GM12878 (cell line): ENCODE data around the gene ETNK2. TPM values are rescaled to one million over a fixed set of nuclear protein-coding genes. Genes with fewer than 3 reads are reported as not detected.

Source experiments
- ATAC-seq: fragments of 200-7000 bp; cut with Tn5 transposase; 3 replicates; pipeline ENCODE4 v1.9.1; 2020; ENCODE audit warnings: mild to moderate bottlenecking, moderate library complexity
- BruUV-seq: library from RNA; stranded (reverse); fragments of 400-500 nt; replicated peaks from 2 replicates; lab custom pipeline; 2021; lab: Mats Ljungman, UMichigan
- CTCF ChIA-PET: fragments of 300-600 bp; sonication (Branson Sonifier 250); formaldehyde crosslinking; extraction: SDS; loops from one replicate; lab custom pipeline; 2021; ENCODE audit warnings: inconsistent platforms; lab: Yijun Ruan, JAX
- POLR2A ChIA-PET: fragments of 350-600 bp; formaldehyde crosslinking; extraction: SDS; loops from one replicate; lab custom pipeline; 2021; ENCODE audit warnings: inconsistent platforms; lab: Charles Lee
- RAD21 ChIA-PET: fragments of 300-600 bp; sonication (Branson Sonifier 250); formaldehyde crosslinking; loops from one replicate; lab custom pipeline; 2023; ENCODE audit warnings: antibody characterized with exemption; ENCODE audit not compliant: unreplicated experiment; lab: Charles Lee
- SMC1A ChIA-PET: fragments of 300-600 bp; sonication (Branson Sonifier 250); formaldehyde crosslinking; loops from one replicate; lab custom pipeline; 2023; ENCODE audit not compliant: unreplicated experiment, uncharacterized antibody; lab: Charles Lee
- DNase-seq: peaks from one replicate; pipeline ENCODE4 v3.0.0-alpha.2; 2011; ENCODE audit warnings: low read depth, low spot score
- FAIRE-seq: peaks from 3 replicates; lab custom pipeline; 2011; peaks lifted over from hg19 to GRCh38; lab: Jason Lieb, UNC
- H2AFZ ChIP-seq: 2 replicates; pipeline ENCODE4 v1.6.0; 2011; ENCODE audit warnings: low read depth, low read length, control low read depth; ENCODE audit not compliant: control insufficient read depth
- H3K27ac ChIP-seq: 2 replicates; pipeline ENCODE4 v1.5.1; 2011; ENCODE audit warnings: control low read depth; ENCODE audit not compliant: control insufficient read depth, insufficient read depth
- H3K27me3 ChIP-seq, 2 experiments: replicated peaks in 1 of 2; 2 replicates each; pipeline versions ENCODE4 v1.6.0 to v1.6.1; 2011; ENCODE audit warnings: low read length in 1 of 2; ENCODE audit not compliant: control insufficient read depth in 2 of 2, insufficient read depth in 2 of 2
- H3K36me3 ChIP-seq, 2 experiments: 2 replicates each; pipeline ENCODE4 v1.5.1; 2011; ENCODE audit warnings: low read length in 1 of 2; ENCODE audit not compliant: control insufficient read depth in 2 of 2, insufficient read depth in 2 of 2
- H3K4me1 ChIP-seq: 2 replicates; pipeline ENCODE4 v1.6.1; 2011; ENCODE audit warnings: mild to moderate bottlenecking, low read length, moderate library complexity, mixed read lengths; ENCODE audit not compliant: control insufficient read depth, insufficient read depth
- H3K4me2 ChIP-seq: 2 replicates; pipeline ENCODE4 v1.6.0; 2011; ENCODE audit warnings: control low read depth; ENCODE audit not compliant: control insufficient read depth, insufficient read depth
- H3K4me3 ChIP-seq: fragments of 200-600 bp; sonication (generic); 2 replicates; pipeline ENCODE4 v1.5.1; 2016
- H3K79me2 ChIP-seq: 2 replicates; pipeline ENCODE4 v1.6.0; 2011; ENCODE audit warnings: low read length; ENCODE audit not compliant: control insufficient read depth, insufficient read depth
- H3K9ac ChIP-seq: 2 replicates; pipeline ENCODE4 v1.8.0; 2011; ENCODE audit warnings: low read length, control low read depth, mixed read lengths; ENCODE audit not compliant: control insufficient read depth, insufficient read depth
- H3K9me3 ChIP-seq: replicated peaks from 3 replicates; pipeline ENCODE4 v1.5.1; 2011; ENCODE audit warnings: mild to moderate bottlenecking, low read length; ENCODE audit not compliant: control insufficient read depth, insufficient read depth
- H4K20me1 ChIP-seq: 2 replicates; pipeline ENCODE4 v1.6.0; 2011; ENCODE audit not compliant: control insufficient read depth, insufficient read depth
- E2F8 ChIP-seq: fragments of 450-650 bp; IDR thresholded peaks from 2 replicates; pipeline ENCODE4 v1.6.1; 2018; ENCODE audit warnings: mild to moderate bottlenecking, low read depth, moderate library complexity; ENCODE audit not compliant: partially characterized antibody
- FOS ChIP-seq: IDR thresholded peaks from 3 replicates; pipeline ENCODE4 v1.6.1; 2011; ENCODE audit warnings: borderline replicate concordance; ENCODE audit not compliant: insufficient read length; ENCODE audit errors: extremely low read depth
- NRF1 ChIP-seq: conservative IDR thresholded peaks from 2 replicates; pipeline ENCODE4 v1.6.1; 2011; ENCODE audit warnings: mild to moderate bottlenecking, low read depth, low read length, improper control_type of control experiment
- PML ChIP-seq: IDR thresholded peaks from 2 replicates; pipeline ENCODE4 v1.6.1; 2012; ENCODE audit warnings: low read length, inconsistent platforms
- RELA ChIP-seq: fragments of 450-650 bp; IDR thresholded peaks from 2 replicates; pipeline ENCODE4 v1.8.0; 2014; ENCODE audit warnings: borderline replicate concordance; ENCODE audit not compliant: partially characterized antibody
- RUNX3 ChIP-seq: IDR thresholded peaks from 2 replicates; pipeline ENCODE4 v1.6.1; 2012; ENCODE audit warnings: low read length, inconsistent platforms
- TAF1 ChIP-seq: IDR thresholded peaks from 2 replicates; pipeline ENCODE4 v1.6.1; 2011; ENCODE audit warnings: mild to moderate bottlenecking, low read depth, low read length, borderline replicate concordance
- WGBS: methylation state at CpG from one replicate; pipeline ENCODE4 v1.1.6; 2016; ENCODE audit warnings: low lambda C conversion rate; ENCODE audit not compliant: insufficient replicate concordance, insufficient coverage; ENCODE audit errors: missing lambda C conversion rate; 5-methylcytosine and 5-hydroxymethylcytosine counted together
- in situ Hi-C: fragments of 300-500 bp; cut with MboI; formaldehyde crosslinking; loops from 9 replicates; pipeline ENCODE4 v1.14.3; 2018; ENCODE audit warnings: mixed read lengths
- intact Hi-C: fragments of 100-400 bp; cut with micrococcal nuclease; formaldehyde crosslinking; loops from one replicate; pipeline ENCODE4 v1.14.2; 2022; ENCODE audit not compliant: unreplicated experiment
- polyA plus RNA-seq, 11 experiments: library from polyadenylated mRNA; depleted of rRNA in 4 of 11; unstranded in 6 of 11; stranded (reverse) in 5 of 11; fragments of >200 nt; fragmentation: Nextera tagmentation in 4 of 11; fragmentation: Illumina TruSeq in 1 of 11; extraction: Ambion mirVana in 4 of 11; extraction: Trizol in 1 of 11; gene quantifications; 1 replicate in 1 of 11; 2 replicates in 10 of 11; pipeline versions ENCODE4 v1.2.1 to v1.2.3, GENCODE V29; 2011 to 2016; ENCODE audit warnings: inconsistent platforms in 2 of 11, missing spikeins in 2 of 11, low read depth in 1 of 11
- total RNA-seq, 4 experiments: library from RNA; depleted of rRNA in 3 of 4; stranded (reverse); fragments of >200 nt in 3 of 4; fragmentation: Illumina TruSeq in 1 of 4; extraction: Trizol in 1 of 4; gene quantifications; 2 replicates each; pipeline versions ENCODE4 v1.2.1 to v1.2.3, GENCODE V29; 2013 to 2021
- TF ChIP-seq, protein P1 (sequence below): fragments of 150-350 bp; IDR thresholded peaks from 2 replicates; pipeline ENCODE4 v1.6.1; 2014; ENCODE audit warnings: mild to moderate bottlenecking, low read depth, low read length
- TF ChIP-seq, protein P2 (sequence below), 3 experiments: IDR thresholded peaks in 2 of 3; conservative IDR thresholded peaks in 1 of 3; 2 replicates each; pipeline ENCODE4 v1.5.1; 2011; ENCODE audit warnings: low read depth in 3 of 3, low read length in 3 of 3, mild to moderate bottlenecking in 3 of 3, control low read depth in 2 of 3, moderate library complexity in 2 of 3, inconsistent platforms in 1 of 3, mixed read lengths in 1 of 3; ENCODE audit not compliant: control insufficient read depth in 2 of 3, insufficient read depth in 1 of 3; ENCODE audit errors: extremely low read depth in 1 of 3

Gene ETNK2
- total and polyA plus RNA-seq, 10 of the 15 experiments (the other 5 are each of a cell fraction or from before 2014, with no cell fraction given): 0.14 TPM; not detected in 9

GRCh38 chr1:204121840-204122555 lies 29.8 kb downstream of the ETNK2 start:
- no peak for DNase-seq
- WGBS: 41% methylated on average over 13 of the region's 17 CpGs
- Histone ChIP-seq H3K4me1 (no peaks in the 10 kb centered on the region), H3K9me3 (no peaks in the 10 kb centered on the region), H3K27me3 (no peaks in the 10 kb centered on the region; a peak in 2 of 4 replicates), H2AFZ (no peak overlapping the region), H3K27ac (no peak overlapping the region), H3K4me2 (no peak overlapping the region), H4K20me1 (no peaks in the 10 kb centered on the region), H3K36me3 (no peaks in the 10 kb centered on the region)
- intact Hi-C loops (no loop called here), in situ Hi-C loops (no loop called here)
- RAD21 ChIA-PET: no interaction called here
- no peak for FAIRE-seq
- POLR2A ChIA-PET: no interaction called here
- TF ChIP-seq, protein P1, sequence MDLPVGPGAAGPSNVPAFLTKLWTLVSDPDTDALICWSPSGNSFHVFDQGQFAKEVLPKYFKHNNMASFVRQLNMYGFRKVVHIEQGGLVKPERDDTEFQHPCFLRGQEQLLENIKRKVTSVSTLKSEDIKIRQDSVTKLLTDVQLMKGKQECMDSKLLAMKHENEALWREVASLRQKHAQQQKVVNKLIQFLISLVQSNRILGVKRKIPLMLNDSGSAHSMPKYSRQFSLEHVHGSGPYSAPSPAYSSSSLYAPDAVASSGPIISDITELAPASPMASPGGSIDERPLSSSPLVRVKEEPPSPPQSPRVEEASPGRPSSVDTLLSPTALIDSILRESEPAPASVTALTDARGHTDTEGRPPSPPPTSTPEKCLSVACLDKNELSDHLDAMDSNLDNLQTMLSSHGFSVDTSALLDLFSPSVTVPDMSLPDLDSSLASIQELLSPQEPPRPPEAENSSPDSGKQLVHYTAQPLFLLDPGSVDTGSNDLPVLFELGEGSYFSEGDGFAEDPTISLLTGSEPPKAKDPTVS: no peak
- TF ChIP-seq, all 136 proteins: peak for 0
- no peak for ATAC-seq
- Histone ChIP-seq H3K4me3 (no peak overlapping the region), H3K79me2 (no peaks in the 10 kb centered on the region), H3K9ac (no peak overlapping the region)
- no TSS peak for BruUV-seq
- ChIA-PET CTCF (interaction anchor here (2.6 kb wide), 1 partner anchor 250 kb away, joined by 9 read pairs; no protein-coding TSS in a partner anchor), SMC1A (interaction anchor here (1.0 kb wide), 1 partner anchor 251 kb away, joined by 3 read pairs; no protein-coding TSS in a partner anchor)

GRCh38 chr1:204116539-204116938 lies 35.3 kb downstream of the ETNK2 start:
- intact Hi-C loops: no loop called here
- SMC1A ChIA-PET: no interaction called here
- CTCF ChIA-PET: interaction anchor here (0.6 to 1.4 kb wide), 2 partner anchors 12 to 13 kb away, joined by 3 to 4 read pairs; no protein-coding TSS in a partner anchor
- Histone ChIP-seq H3K4me3 (no peak overlapping the region), H3K79me2 (no peaks in the 10 kb centered on the region), H3K4me1 (no peaks in the 10 kb centered on the region), H3K27me3 (no peaks in the 10 kb centered on the region; a peak in 2 of 4 replicates), H3K36me3 (no peaks in the 10 kb centered on the region), H3K4me2 (no peak overlapping the region), H3K27ac (no peak overlapping the region), H4K20me1 (no peaks in the 10 kb centered on the region), H3K9ac (no peak overlapping the region), H3K9me3 (no peaks in the 10 kb centered on the region), H2AFZ (no peak overlapping the region)
- BruUV-seq: no TSS peak
- RAD21 ChIA-PET: interaction anchor here (0.8 kb wide), 1 partner anchor 256 kb away, joined by 3 read pairs; no protein-coding TSS in a partner anchor
- no peak for ATAC-seq
- POLR2A ChIA-PET: no interaction called here
- WGBS: 74% methylated on average over 4 of the region's 4 CpGs
- DNase-seq: no peak
- in situ Hi-C loops: no loop called here
- FAIRE-seq: no peak
- no peak for TF ChIP-seq TAF1
- TF ChIP-seq E2F8: no peak
- TF ChIP-seq RUNX3: no peak
- TF ChIP-seq PML: no peak
- TF ChIP-seq FOS: no peak
- no peak for TF ChIP-seq RELA
- TF ChIP-seq, protein P2, sequence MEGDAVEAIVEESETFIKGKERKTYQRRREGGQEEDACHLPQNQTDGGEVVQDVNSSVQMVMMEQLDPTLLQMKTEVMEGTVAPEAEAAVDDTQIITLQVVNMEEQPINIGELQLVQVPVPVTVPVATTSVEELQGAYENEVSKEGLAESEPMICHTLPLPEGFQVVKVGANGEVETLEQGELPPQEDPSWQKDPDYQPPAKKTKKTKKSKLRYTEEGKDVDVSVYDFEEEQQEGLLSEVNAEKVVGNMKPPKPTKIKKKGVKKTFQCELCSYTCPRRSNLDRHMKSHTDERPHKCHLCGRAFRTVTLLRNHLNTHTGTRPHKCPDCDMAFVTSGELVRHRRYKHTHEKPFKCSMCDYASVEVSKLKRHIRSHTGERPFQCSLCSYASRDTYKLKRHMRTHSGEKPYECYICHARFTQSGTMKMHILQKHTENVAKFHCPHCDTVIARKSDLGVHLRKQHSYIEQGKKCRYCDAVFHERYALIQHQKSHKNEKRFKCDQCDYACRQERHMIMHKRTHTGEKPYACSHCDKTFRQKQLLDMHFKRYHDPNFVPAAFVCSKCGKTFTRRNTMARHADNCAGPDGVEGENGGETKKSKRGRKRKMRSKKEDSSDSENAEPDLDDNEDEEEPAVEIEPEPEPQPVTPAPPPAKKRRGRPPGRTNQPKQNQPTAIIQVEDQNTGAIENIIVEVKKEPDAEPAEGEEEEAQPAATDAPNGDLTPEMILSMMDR (IDR thresholded peaks at IDR 0.05 in 2 of 3, conservative IDR thresholded peaks at IDR 0.05 in 1 of 3; ENCODE audit: control insufficient read depth in 2 of 3, extremely low read depth in 1 of 3, insufficient read depth in 1 of 3, low read depth in 3 of 3, low read length in 3 of 3): no peak
- TF ChIP-seq NRF1: no peak
